RWPE1 (cell line): ENCODE results near the gene PRODH2.

ENCODE experiments used
- CTCF ChIA-PET: fragments of 350-600 bp; sonication (Branson Sonifier 250); formaldehyde crosslinking; extraction: SDS; loops from one replicate; lab custom pipeline; 2021; lab: Yijun Ruan, JAX
- POLR2A ChIA-PET: fragments of 400-600 bp; formaldehyde crosslinking; extraction: SDS; loops from one replicate; lab custom pipeline; 2020; ENCODE audit warnings: antibody characterized with exemption; ENCODE audit not compliant: low non-redundant PET; lab: Yijun Ruan, JAX
- DNase-seq: peaks from one replicate; pipeline ENCODE4 v3.0.0; 2012; ENCODE audit warnings: low spot score
- H3K27ac ChIP-seq: fragments of 450-650 bp; 2 replicates; pipeline ENCODE4 v1.5.1; 2017
- CTCF ChIP-seq: fragments of 450-650 bp; conservative IDR thresholded peaks from 2 replicates; pipeline ENCODE4 v1.5.1; 2017; ENCODE audit warnings: low read depth, mild to moderate bottlenecking

The PRODH2 gene

DNA sequence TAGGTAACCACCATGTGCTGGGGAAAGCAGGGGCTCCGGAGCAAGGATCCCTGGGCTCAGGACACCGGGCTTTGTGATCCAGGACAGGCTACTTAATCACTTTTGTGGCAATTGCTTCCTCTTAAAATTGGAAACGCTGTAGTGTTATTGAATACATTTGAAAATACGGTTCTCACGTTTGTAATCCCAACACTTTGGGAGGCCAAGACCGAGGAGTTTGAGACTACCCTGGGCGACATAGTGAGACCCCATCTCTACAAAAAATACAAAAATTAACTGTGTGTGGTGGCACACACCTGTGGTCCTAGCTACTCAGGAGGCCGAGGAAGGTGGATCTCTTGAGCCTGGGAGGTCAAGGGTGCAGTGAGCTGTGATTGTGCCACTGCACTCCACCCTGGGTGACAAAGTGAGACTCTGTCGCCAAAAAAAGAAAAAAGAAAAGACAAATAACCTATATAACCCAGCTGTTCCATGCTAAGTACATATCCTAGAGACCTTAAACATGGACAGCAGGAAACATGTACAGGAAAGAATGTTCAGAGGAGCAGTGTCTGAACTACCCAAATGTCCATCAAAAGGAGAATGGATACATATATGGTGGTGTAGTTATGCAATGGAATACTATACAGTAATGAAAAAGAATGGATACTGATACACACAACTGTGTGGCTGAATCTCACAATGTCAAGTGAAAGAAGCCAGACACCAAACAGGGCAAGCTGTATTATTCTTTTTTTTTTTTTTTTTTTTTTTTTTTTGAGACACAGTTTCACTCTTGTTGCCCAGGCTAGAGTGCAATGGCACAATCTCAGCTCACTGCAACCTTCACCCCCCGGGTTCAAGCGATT, 622 bp upstream of the PRODH2 start:
- TF ChIP-seq CTCF, result no peak
- no peak for DNase-seq
- H3K27ac ChIP-seq, result no peak overlapping the region
- POLR2A ChIA-PET, result interaction anchor here (0.6 kb wide), 1 partner anchor 437 kb away, joined by 3 read pairs; no protein-coding TSS in a partner anchor
- CTCF ChIA-PET, result no interaction called here

- no peak overlapping the region for H3K27ac ChIP-seq
- TF ChIP-seq CTCF, result no peak
- ChIA-PET POLR2A (no interaction called here), CTCF (no interaction called here)
- no peak for DNase-seq
These were observed 1.1 kb downstream of the PRODH2 start for GRCh38 chr19:35811317-35812219.

- no peak for DNase-seq
- POLR2A ChIA-PET, result no interaction called here
- TF ChIP-seq CTCF, result no peak
- CTCF ChIA-PET, result no interaction called here
- no peak overlapping the region for H3K27ac ChIP-seq
These were observed 5.0 kb downstream of the PRODH2 start for GRCh38 chr19:35807633-35808032.

DNA sequence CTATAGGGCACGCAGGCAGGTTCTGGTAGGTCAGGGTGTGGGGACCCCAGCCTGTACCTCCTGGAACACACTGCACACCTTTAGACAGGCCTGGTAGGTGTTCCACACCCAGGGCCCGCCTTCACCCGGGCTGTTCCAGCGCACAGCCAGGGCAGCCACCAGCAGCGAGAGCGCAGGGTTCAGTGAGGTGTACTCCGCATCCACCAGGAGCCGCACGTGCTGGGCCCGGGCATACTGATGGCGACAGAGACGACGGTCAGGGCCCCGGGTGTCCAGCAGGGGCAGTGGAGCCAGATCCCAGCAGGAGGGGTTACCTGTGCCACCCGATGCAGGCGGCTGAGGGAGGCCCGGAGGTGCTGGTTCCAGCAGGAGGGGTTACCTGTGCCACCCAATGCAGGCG, 6.0 kb downstream of the PRODH2 start:
- ChIA-PET CTCF (no interaction called here), POLR2A (no interaction called here)
- TF ChIP-seq CTCF, result no peak

GRCh38 chr19:35805526-35806102, 7.0 kb downstream of the PRODH2 start:
- no peak overlapping the region for H3K27ac ChIP-seq
- CTCF ChIA-PET, result no interaction called here
- DNase-seq, result no peak
- POLR2A ChIA-PET, result no interaction called here
- no peak for TF ChIP-seq CTCF

More for the DNA sequence above, 6.0 kb downstream of the PRODH2 start:
- no peak overlapping the region for H3K27ac ChIP-seq
- no peak for DNase-seq

DNA sequence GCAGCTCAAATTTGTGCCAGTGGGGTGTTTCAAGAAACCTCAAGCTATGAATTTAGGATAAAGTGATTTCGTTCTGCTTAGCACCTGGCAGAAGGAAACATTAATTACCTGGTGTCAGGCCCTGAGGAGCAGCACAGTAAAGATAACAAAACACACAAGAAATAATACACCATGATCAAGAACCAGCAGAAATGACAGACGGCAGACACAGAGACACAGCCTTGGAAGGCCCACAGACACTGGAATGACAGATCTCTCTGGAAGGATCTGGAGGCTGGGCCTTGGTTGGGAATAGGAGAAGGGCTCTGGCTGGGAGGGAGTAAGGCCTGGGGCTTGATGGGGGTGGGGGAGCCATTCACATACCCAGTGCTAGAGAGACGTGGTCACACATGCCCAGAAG, 10.8 kb downstream of the PRODH2 start:
- no peak overlapping the region for H3K27ac ChIP-seq
- no peak for TF ChIP-seq CTCF
- ChIA-PET POLR2A (no interaction called here), CTCF (interaction anchor here (0.6 kb wide), 1 partner anchor 13 kb away, joined by 4 read pairs; no protein-coding TSS in a partner anchor)
- DNase-seq, result no peak
